A549 treated with GW870086 at 1 μM for 4 hours (cell line): Measurements from ENCODE around the gene PUSL1. TPM values are rescaled to one million over a fixed set of nuclear protein-coding genes. Genes with fewer than 3 reads are reported as not detected.

Source experiments
- total RNA-seq: library from RNA; stranded (reverse); fragments of 200-300 nt; extraction: Qiagen RNA extraction; gene quantifications from 5 replicates; pipeline ENCODE4 v1.2.3, GENCODE V29; 2022; ENCODE audit warnings: low read depth

Gene PUSL1
- 17.2 to 24.7 TPM (median 23.5 TPM) in 5 replicates for total RNA-seq

GRCh38 chr1:1307923-1308755 is at the start of gene PUSL1, which contains the start of gene ACAP3:
Gene PUSL1, plus strand, starts transcription at chr1:1308597. Its CDS starts 47 bp downstream, at chr1:1308644.
Gene ACAP3, minus strand, starts transcription at chr1:1307930. Its CDS starts 115 bp downstream, at chr1:1307815.

GRCh38 chr1:1273512-1274298 is 34.7 kb upstream of the PUSL1 start, which contains the start of gene UBE2J2:
Gene UBE2J2, minus strand, starts transcription at chr1:1273854. Its CDS starts 5,862 bp downstream, at chr1:1267992.

GRCh38 chr1:1324524-1325287 is 16.3 kb downstream of the PUSL1 start, which contains the start of the genes CPTP and INTS11:
Gene CPTP, plus strand, starts transcription at chr1:1324802. Its CDS starts 2,109 bp downstream, at chr1:1326911.
Gene INTS11, minus strand, starts transcription at chr1:1324660. Its CDS starts 52 bp downstream, at chr1:1324608.

GRCh38 chr1:1331068-1331965 is 22.9 kb downstream of the PUSL1 start, which contains the start of gene TAS1R3:
Gene TAS1R3, plus strand, starts transcription at chr1:1331280. Its CDS starts 66 bp downstream, at chr1:1331346.

GRCh38 chr1:1349256-1350012 is 41.0 kb downstream of the PUSL1 start, which contains the start of gene DVL1:
Gene DVL1, minus strand, starts transcription at chr1:1349418. Its CDS starts 353 bp downstream, at chr1:1349065.

GRCh38 chr1:1358433-1359271 is 50.3 kb downstream of the PUSL1 start, which contains the start of gene MXRA8:
Gene MXRA8, minus strand, starts transcription at chr1:1358555. Its CDS starts 51 bp downstream, at chr1:1358504.

Other genes with a start within 250 kb of the PUSL1 start
- 0.14 to 0.42 TPM (median 0.31 TPM) in 5 replicates for gene RNF223, start 234.3 kb upstream of the PUSL1 start, total RNA-seq
- 9.8 to 14.4 TPM (median 13.9 TPM) in 5 replicates for gene C1orf159, start 192.5 kb upstream of the PUSL1 start, total RNA-seq
- gene TTLL10, start 134.7 kb upstream of the PUSL1 start, total RNA-seq: not detected in 5 replicates
- 0.14 to 0.19 TPM in 2 of 5 replicates, not detected in the others for gene TNFRSF18, start 102.0 kb upstream of the PUSL1 start, total RNA-seq
- gene TNFRSF4, start 94.4 kb upstream of the PUSL1 start, total RNA-seq: 0.12 to 0.22 TPM in 2 of 5 replicates, not detected in the others
- 108 to 134 TPM (median 126 TPM) in 5 replicates for gene SDF4, start 76.6 kb upstream of the PUSL1 start, total RNA-seq
- gene B3GALT6, start 76.4 kb upstream of the PUSL1 start, total RNA-seq: 11.1 to 18.4 TPM (median 17.7 TPM) in 5 replicates
- 0.98 to 1.7 TPM (median 1.6 TPM) in 5 replicates for gene C1QTNF12, start 61.9 kb upstream of the PUSL1 start, total RNA-seq
- 38.9 to 49.3 TPM (median 46.2 TPM) in 5 replicates for gene UBE2J2, start 34.7 kb upstream of the PUSL1 start, total RNA-seq
- 0.77 to 2.1 TPM (median 1.1 TPM) in 5 replicates for gene SCNN1D, start 28.2 kb upstream of the PUSL1 start, total RNA-seq
- 11.4 to 15.4 TPM (median 14.5 TPM) in 5 replicates for gene ACAP3, start 667 bp upstream of the PUSL1 start, total RNA-seq
- 45.2 to 58.3 TPM (median 56.8 TPM) in 5 replicates for gene INTS11, start 16.1 kb downstream of the PUSL1 start, total RNA-seq
- 15.6 to 23.7 TPM (median 21.0 TPM) in 5 replicates for gene CPTP, start 16.2 kb downstream of the PUSL1 start, total RNA-seq
- 0.08 to 0.19 TPM (median 0.16 TPM) in 5 replicates for gene TAS1R3, start 22.7 kb downstream of the PUSL1 start, total RNA-seq
- 51.2 to 74.2 TPM (median 71.4 TPM) in 5 replicates for gene DVL1, start 40.8 kb downstream of the PUSL1 start, total RNA-seq
- gene MXRA8, start 50.0 kb downstream of the PUSL1 start, total RNA-seq: 0.11 to 0.62 TPM (median 0.56 TPM) in 4 of 5 replicates, not detected in the other
- gene AURKAIP1, start 66.6 kb downstream of the PUSL1 start, total RNA-seq: 110 to 188 TPM (median 169 TPM) in 5 replicates
- 43.5 to 57.6 TPM (median 53.1 TPM) in 5 replicates for gene CCNL2, start 90.7 kb downstream of the PUSL1 start, total RNA-seq
- gene MRPL20, start 98.7 kb downstream of the PUSL1 start, total RNA-seq: 128 to 156 TPM (median 134 TPM) in 5 replicates
- gene ANKRD65, start 112.7 kb downstream of the PUSL1 start, total RNA-seq: 0.06 TPM in 1 of 5 replicates, not detected in the others
- 4.4 to 16.3 TPM (median 14.5 TPM) in 5 replicates for gene VWA1, start 127.1 kb downstream of the PUSL1 start, total RNA-seq
- gene ATAD3C, start 141.1 kb downstream of the PUSL1 start, total RNA-seq: not detected in 5 replicates
- gene ATAD3B, start 163.2 kb downstream of the PUSL1 start, total RNA-seq: 1.4 to 3.9 TPM (median 2.9 TPM) in 5 replicates
- 28.5 to 39.6 TPM (median 37.7 TPM) in 5 replicates for gene ATAD3A, start 203.6 kb downstream of the PUSL1 start, total RNA-seq
- 0.39 to 0.81 TPM (median 0.44 TPM) in 4 of 5 replicates, not detected in the other for gene TMEM240, start 232.0 kb downstream of the PUSL1 start, total RNA-seq